Right lobe of liver (tissue), 4 donors: ENCODE results near the gene SYT9.

ENCODE experiments used
- POLR2A ChIP-seq: fragments of 450-650 bp; IDR thresholded peaks from one replicate; pipeline ENCODE4 v1.6.1; 2017; ENCODE audit warnings: antibody characterized with exemption, mild to moderate bottlenecking
- TF ChIP-seq, protein P1 (sequence below), 4 donors: fragments of 200-600 bp in 3 of 4; fragments of 450-650 bp in 1 of 4; IDR thresholded peaks; one replicate each; pipeline versions ENCODE4 v1.5.1 to v1.8.0; 2016 to 2022; ENCODE audit warnings: antibody characterized with exemption in 4 of 4, mild to moderate bottlenecking in 2 of 4
- donor health status: DM: no; HTN: no; CAD: no.
- donor health status: DM: no; HTN: no; CAD: no.
- donor health status: DM: no; HTN: yes; CAD: no.

DNA sequence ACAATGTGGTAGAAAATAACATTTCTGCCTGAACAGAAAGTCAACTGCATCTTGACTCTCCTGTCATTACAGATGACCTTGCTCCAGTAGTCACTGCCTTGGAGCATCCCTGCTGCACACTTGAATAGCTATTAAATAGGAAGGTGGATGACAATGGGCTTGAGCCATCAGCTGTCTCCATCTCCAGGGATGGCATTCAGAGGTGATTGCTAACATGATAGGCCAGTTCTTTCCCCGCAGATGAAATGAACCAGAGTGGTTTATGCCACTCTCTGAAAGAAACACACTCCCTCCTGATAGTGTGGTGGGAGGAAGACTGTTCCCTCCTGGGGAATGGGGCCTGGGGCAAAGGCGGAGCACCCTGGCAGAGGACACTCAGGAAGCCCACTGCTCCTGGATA is 176.5 kb downstream of the SYT9 start:
- TF ChIP-seq, protein P1, sequence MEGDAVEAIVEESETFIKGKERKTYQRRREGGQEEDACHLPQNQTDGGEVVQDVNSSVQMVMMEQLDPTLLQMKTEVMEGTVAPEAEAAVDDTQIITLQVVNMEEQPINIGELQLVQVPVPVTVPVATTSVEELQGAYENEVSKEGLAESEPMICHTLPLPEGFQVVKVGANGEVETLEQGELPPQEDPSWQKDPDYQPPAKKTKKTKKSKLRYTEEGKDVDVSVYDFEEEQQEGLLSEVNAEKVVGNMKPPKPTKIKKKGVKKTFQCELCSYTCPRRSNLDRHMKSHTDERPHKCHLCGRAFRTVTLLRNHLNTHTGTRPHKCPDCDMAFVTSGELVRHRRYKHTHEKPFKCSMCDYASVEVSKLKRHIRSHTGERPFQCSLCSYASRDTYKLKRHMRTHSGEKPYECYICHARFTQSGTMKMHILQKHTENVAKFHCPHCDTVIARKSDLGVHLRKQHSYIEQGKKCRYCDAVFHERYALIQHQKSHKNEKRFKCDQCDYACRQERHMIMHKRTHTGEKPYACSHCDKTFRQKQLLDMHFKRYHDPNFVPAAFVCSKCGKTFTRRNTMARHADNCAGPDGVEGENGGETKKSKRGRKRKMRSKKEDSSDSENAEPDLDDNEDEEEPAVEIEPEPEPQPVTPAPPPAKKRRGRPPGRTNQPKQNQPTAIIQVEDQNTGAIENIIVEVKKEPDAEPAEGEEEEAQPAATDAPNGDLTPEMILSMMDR (IDR thresholded peaks at IDR 0.05) = no peak
- no peak for TF ChIP-seq POLR2A
